ENCODE data around the gene RSPH1.

RSPH1 gene

GRCh38 chr21:42533963-42534355 lies 37.9 kb upstream of the RSPH1 start:
- DNase-seq (ENCODE audit: low spot score): no peak
- ChIA-PET CTCF (no interaction called here), POLR2A (ENCODE audit: low non-redundant PET) (no interaction called here)
- no peak for TF ChIP-seq CTCF (conservative IDR thresholded peaks at IDR 0.05; ENCODE audit: low read depth)
- H3K27ac ChIP-seq: no peak overlapping the region

- no peak overlapping the region for H3K27ac ChIP-seq
- TF ChIP-seq CTCF (conservative IDR thresholded peaks at IDR 0.05; ENCODE audit: low read depth): no peak
- no peak for DNase-seq (ENCODE audit: low spot score)
- ChIA-PET POLR2A (ENCODE audit: low non-redundant PET) (no interaction called here), CTCF (interaction anchor here (0.7 kb wide), 1 partner anchor 154 kb away, joined by 3 read pairs; no protein-coding TSS in a partner anchor)
These were observed 37.4 kb upstream of the RSPH1 start for GRCh38 chr21:42533306-42533962.

- no peak for DNase-seq (ENCODE audit: low spot score)
- ChIA-PET POLR2A (ENCODE audit: low non-redundant PET) (no interaction called here), CTCF (interaction anchor here (0.7 kb wide), 1 partner anchor 153 kb away, joined by 3 read pairs; no protein-coding TSS in a partner anchor)
- H3K27ac ChIP-seq: no peak overlapping the region
- TF ChIP-seq CTCF (conservative IDR thresholded peaks at IDR 0.05; ENCODE audit: low read depth): no peak
These were observed 36.6 kb upstream of the RSPH1 start for GRCh38 chr21:42532466-42533181.

DNA sequence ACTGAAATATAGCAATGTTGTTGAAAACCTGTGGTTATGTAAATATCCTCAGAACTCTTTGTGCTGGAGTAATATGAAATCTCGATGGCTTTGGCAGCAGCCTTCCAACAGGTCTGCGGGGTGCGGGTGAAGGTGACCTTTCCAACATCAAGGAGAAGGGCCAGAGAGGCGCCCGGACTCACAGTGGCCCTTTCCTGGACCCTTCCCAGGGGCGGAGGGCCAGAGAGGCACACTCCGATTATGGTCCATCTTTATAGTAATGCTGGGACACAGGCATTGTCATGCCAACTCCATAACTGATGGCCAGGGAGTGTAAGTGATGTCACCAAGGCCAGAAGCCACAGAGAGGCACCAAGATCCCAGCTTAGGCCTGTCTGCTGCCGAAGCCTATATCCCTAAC lies 35.7 kb upstream of the RSPH1 start:
- POLR2A ChIA-PET (ENCODE audit: low non-redundant PET): no interaction called here
- CTCF ChIA-PET: no interaction called here
- H3K27ac ChIP-seq: no peak overlapping the region
- DNase-seq (ENCODE audit: low spot score): no peak
- no peak for TF ChIP-seq CTCF (conservative IDR thresholded peaks at IDR 0.05; ENCODE audit: low read depth)

GRCh38 chr21:42530167-42530518 lies 34.1 kb upstream of the RSPH1 start:
- no peak overlapping the region for H3K27ac ChIP-seq
- POLR2A ChIA-PET (ENCODE audit: low non-redundant PET): no interaction called here
- CTCF ChIA-PET: no interaction called here

More at GRCh38 chr21:42530167-42530518, 34.1 kb upstream of the RSPH1 start:
- no peak for DNase-seq (ENCODE audit: low spot score)
- TF ChIP-seq CTCF (conservative IDR thresholded peaks at IDR 0.05; ENCODE audit: low read depth): no peak

Measured in RWPE1 (cell line).